Erythroblast (primary cell): ENCODE results near the gene RSPH9.

Experiments
- GATA1 ChIP-seq: IDR thresholded peaks from 2 replicates; pipeline ENCODE4 v1.6.1; 2011; ENCODE audit warnings: low read depth, mild to moderate bottlenecking, control low read depth, low read length, moderate library complexity
- POLR2A ChIP-seq: IDR thresholded peaks from 2 replicates; pipeline ENCODE4 v1.6.1; 2011; ENCODE audit warnings: mild to moderate bottlenecking, low read length

- TF ChIP-seq POLR2A (no peak), GATA1 (no peak)
Measured at GRCh38 chr6:43697421-43697820, 52.6 kb downstream of the RSPH9 start.
